Muscle of leg (tissue), 11 donors: ENCODE data around the gene PIR. TPM values are rescaled to one million over a fixed set of nuclear protein-coding genes. Genes with fewer than 3 reads are reported as not detected.

Source experiments
- DNase-seq: peaks from one replicate; pipeline ENCODE4 v3.0.0; 2013
- H3K27ac ChIP-seq: one replicate; pipeline ENCODE4 v1.5.1; 2013; ENCODE audit warnings: mild to moderate bottlenecking, low read length, control low read depth
- H3K27me3 ChIP-seq: one replicate; pipeline ENCODE4 v1.6.1; 2013; ENCODE audit warnings: low read length; ENCODE audit not compliant: control insufficient read depth, insufficient read depth
- H3K36me3 ChIP-seq: one replicate; pipeline ENCODE4 v1.6.1; 2013; ENCODE audit warnings: low read length; ENCODE audit not compliant: control insufficient read depth, insufficient read depth
- H3K4me1 ChIP-seq: one replicate; pipeline ENCODE4 v1.6.1; 2013; ENCODE audit warnings: low read length; ENCODE audit not compliant: control insufficient read depth, insufficient read depth
- H3K4me3 ChIP-seq: one replicate; pipeline ENCODE4 v1.5.1; 2013; ENCODE audit warnings: low read length, control low read depth
- H3K9me3 ChIP-seq: replicated peaks from 2 replicates; pipeline ENCODE4 v1.6.1; 2013; ENCODE audit warnings: low read depth, low read length; ENCODE audit not compliant: control insufficient read depth
- WGBS: methylation state at CpG from one replicate; pipeline ENCODE4 v1.1.5; 2013; ENCODE audit warnings: missing lambda C conversion rate; ENCODE audit not compliant: insufficient coverage; 5-methylcytosine and 5-hydroxymethylcytosine counted together
- polyA plus RNA-seq, 8 donors: library from polyadenylated mRNA; unstranded; fragments of 120-200 nt; gene quantifications; one replicate each; pipeline versions ENCODE4 v1.2.1 to v1.2.3, GENCODE V29; 2013; ENCODE audit warnings: inconsistent platforms in 1 of 8, low replicate concordance in 1 of 8; ENCODE audit not compliant: insufficient read length in 8 of 8, insufficient read depth in 1 of 8
- total RNA-seq: library from RNA; stranded (reverse); fragments of 120-200 nt; gene quantifications from one replicate; pipeline ENCODE4 v1.2.4, GENCODE V29; 2013

PIR gene
- total and polyA plus RNA-seq, 9 donors, result 2.1 to 5.0 (median 3.5) TPM

GRCh38 chrX:15512401-15512965, 19.4 kb upstream of the PIR start:
- no peak overlapping the region for H3K27ac ChIP-seq
- no peaks in the 10 kb centered on the region for H3K36me3 ChIP-seq
- peaks cover 13% of the 10 kb centered on the region for H3K27me3 ChIP-seq
- H3K4me3 ChIP-seq, result no peak overlapping the region
- no peaks in the 10 kb centered on the region for H3K9me3 ChIP-seq
- no peaks in the 10 kb centered on the region for H3K4me1 ChIP-seq
- no peak for DNase-seq
- 29% methylated on average over 1 of the region's 4 CpGs for WGBS

- H3K36me3 ChIP-seq, result no peaks in the 10 kb centered on the region
- H3K9me3 ChIP-seq, result no peaks in the 10 kb centered on the region
- no CpG with 5 or more reads among the region's 1 CpG for WGBS
- H3K27ac ChIP-seq, result no peak overlapping the region
- peaks cover 14% of the 10 kb centered on the region for H3K27me3 ChIP-seq
- no peak overlapping the region for H3K4me3 ChIP-seq
- no peak for DNase-seq
- no peaks in the 10 kb centered on the region for H3K4me1 ChIP-seq
Measured at GRCh38 chrX:15511563-15511962, 18.4 kb upstream of the PIR start.

DNA sequence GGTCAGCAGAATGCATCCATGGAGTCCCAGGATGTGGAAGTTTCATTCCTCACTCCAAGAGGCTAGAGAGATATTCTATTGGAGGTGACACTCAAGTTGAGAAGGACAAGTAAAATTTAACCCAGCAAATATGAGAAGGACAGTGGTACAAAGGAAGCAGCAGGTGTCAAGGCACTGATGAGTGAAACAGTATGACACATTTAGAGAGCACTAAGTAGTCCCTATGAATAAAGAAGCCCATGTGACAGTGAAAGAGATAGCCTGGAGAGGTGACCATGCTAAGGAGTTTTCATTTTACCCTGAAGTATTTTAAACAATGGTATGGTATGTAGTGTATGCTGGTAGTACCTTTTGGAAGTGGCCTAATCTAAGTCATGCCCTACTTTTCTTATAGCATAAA, 16.7 kb upstream of the PIR start:
- Histone ChIP-seq H3K36me3 (no peaks in the 10 kb centered on the region), H3K4me3 (no peak overlapping the region), H3K4me1 (no peaks in the 10 kb centered on the region), H3K9me3 (no peaks in the 10 kb centered on the region), H3K27me3 (peaks cover 16% of the 10 kb centered on the region), H3K27ac (no peak overlapping the region)
- DNase-seq, result no peak

GRCh38 chrX:15507005-15507404, 13.9 kb upstream of the PIR start:
- Histone ChIP-seq H3K4me1 (no peaks in the 10 kb centered on the region), H3K36me3 (no peaks in the 10 kb centered on the region), H3K27ac (no peak overlapping the region), H3K4me3 (no peak overlapping the region), H3K27me3 (peaks cover 28% of the 10 kb centered on the region), H3K9me3 (no peaks in the 10 kb centered on the region)
- DNase-seq, result no peak
- 93% methylated on average over 3 of the region's 5 CpGs for WGBS

GRCh38 chrX:15505101-15505500, 12.0 kb upstream of the PIR start:
- H3K9me3 ChIP-seq, result no peaks in the 10 kb centered on the region
- no peak for DNase-seq
- no peak overlapping the region for H3K27ac ChIP-seq
- H3K27me3 ChIP-seq, result peaks cover 36% of the 10 kb centered on the region
- WGBS, result 20% methylated on average over 1 of the region's 3 CpGs
- H3K4me1 ChIP-seq, result no peaks in the 10 kb centered on the region
- no peaks in the 10 kb centered on the region for H3K36me3 ChIP-seq
- no peak overlapping the region for H3K4me3 ChIP-seq

- peaks cover 36% of the 10 kb centered on the region for H3K27me3 ChIP-seq
- no peaks in the 10 kb centered on the region for H3K36me3 ChIP-seq
- no CpG with 5 or more reads among the region's 1 CpG for WGBS
- H3K4me1 ChIP-seq, result no peaks in the 10 kb centered on the region
- DNase-seq, result no peak
- H3K27ac ChIP-seq, result no peak overlapping the region
- no peak overlapping the region for H3K4me3 ChIP-seq
- no peaks in the 10 kb centered on the region for H3K9me3 ChIP-seq
Measured at GRCh38 chrX:15504661-15505060, 11.5 kb upstream of the PIR start.

DNA sequence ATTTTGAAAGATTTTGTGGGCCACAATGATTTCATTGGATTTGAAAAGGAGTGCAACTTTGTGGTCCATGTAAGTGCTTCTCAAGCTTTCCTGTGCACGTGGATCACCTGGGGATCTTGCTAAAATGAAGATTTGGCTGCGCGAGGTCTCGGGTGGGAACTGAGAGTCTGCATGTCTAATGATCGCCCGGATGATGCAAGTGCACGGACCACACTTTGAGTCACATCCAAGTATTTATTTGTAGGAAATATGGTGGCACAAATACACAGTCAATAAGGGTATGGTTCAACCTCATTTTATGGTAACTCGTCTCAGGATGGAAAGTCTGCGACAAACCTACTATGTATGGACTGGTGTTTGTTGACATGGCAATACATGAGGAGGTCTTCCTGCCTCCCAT, 8.4 kb upstream of the PIR start:
- Histone ChIP-seq H3K4me3 (no peak overlapping the region), H3K27ac (no peak overlapping the region)
- WGBS, result 76% methylated on average over 7 of the region's 9 CpGs

DNA sequence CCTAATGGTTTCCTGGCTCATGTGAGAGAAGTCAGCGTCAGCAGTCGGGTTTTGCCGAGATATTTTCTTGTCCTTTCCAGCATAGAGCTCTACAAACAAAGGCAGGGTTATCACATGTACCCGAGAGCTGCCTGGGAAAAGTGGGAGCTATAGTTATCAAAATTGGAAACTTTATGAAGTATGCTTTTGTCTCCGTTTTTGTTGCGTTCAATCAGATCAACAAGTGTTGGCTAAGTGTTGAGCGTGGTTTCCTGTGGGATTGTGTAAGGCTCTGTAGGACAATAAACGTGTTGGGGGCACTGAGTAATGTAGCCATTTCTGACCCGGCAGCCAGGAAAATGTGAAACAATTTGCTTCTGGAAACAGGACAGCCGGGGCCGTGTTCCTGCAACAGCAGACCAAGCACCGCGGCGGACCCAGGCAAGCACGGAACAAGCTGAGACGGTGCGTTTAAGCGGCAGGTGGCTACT, 7.4 kb upstream of the PIR start, which contains the start of gene BMX:
BMX (plus strand) TSS at position 311 of the 470 bp plus-strand sequence. CDS start 7,547 bp downstream, outside the sequence.
- WGBS, result 31% methylated on average over 7 of the region's 18 CpGs
- Histone ChIP-seq H3K27me3 (peaks cover 26% of the 10 kb centered on the region), H3K36me3 (no peaks in the 10 kb centered on the region), H3K4me1 (no peaks in the 10 kb centered on the region), H3K9me3 (no peaks in the 10 kb centered on the region), H3K27ac (peak within 1 kb of the TSS; percentile 77), H3K4me3 (no peak within 1 kb of the TSS)
- peak; percentile 80 for DNase-seq

More for the DNA sequence above, 8.4 kb upstream of the PIR start:
- no peaks in the 10 kb centered on the region for H3K9me3 ChIP-seq
- H3K27me3 ChIP-seq, result peaks cover 31% of the 10 kb centered on the region
- H3K36me3 ChIP-seq, result no peaks in the 10 kb centered on the region
- no peaks in the 10 kb centered on the region for H3K4me1 ChIP-seq
- DNase-seq, result no peak

- peak; percentile 79 for DNase-seq
- H3K36me3 ChIP-seq, result no peaks in the 10 kb centered on the region
- no peaks in the 10 kb centered on the region for H3K9me3 ChIP-seq
- peaks cover 30% of the 10 kb centered on the region for H3K27me3 ChIP-seq
- WGBS, result no CpG with 5 or more reads among the region's 3 CpGs
- no peak overlapping the region for H3K4me3 ChIP-seq
- H3K27ac ChIP-seq, result peak overlapping the region; percentile 77
- H3K4me1 ChIP-seq, result no peaks in the 10 kb centered on the region
Measured at GRCh38 chrX:15499976-15500375, 6.8 kb upstream of the PIR start.

DNA sequence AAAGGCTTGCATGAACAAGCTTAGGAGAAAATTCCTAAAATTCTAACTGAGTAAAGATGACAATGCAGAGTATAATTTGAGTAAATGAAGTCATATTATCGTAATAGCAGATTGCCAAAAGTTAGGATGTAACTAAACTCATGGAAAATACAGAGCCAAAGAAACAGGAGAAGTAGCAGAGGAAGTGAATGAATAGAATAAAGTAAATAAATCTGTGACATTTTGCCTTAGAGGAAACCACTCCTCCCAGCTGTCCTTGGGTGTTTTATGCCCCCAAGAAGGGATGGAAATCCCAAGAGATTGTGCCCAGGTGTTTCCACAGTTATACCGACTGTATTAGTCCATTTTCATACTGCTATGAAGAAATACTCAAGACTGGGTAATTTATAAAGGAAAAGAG, 5.6 kb upstream of the PIR start:
- Histone ChIP-seq H3K4me3 (no peak overlapping the region), H3K4me1 (no peaks in the 10 kb centered on the region), H3K36me3 (no peaks in the 10 kb centered on the region), H3K27me3 (peaks cover 27% of the 10 kb centered on the region), H3K9me3 (no peaks in the 10 kb centered on the region), H3K27ac (no peak overlapping the region)
- WGBS, result no CpG with 5 or more reads among the region's 2 CpGs
- peak; percentile 35 for DNase-seq

- Histone ChIP-seq H3K4me3 (no peak overlapping the region), H3K4me1 (no peaks in the 10 kb centered on the region), H3K36me3 (no peaks in the 10 kb centered on the region), H3K27me3 (peaks cover 30% of the 10 kb centered on the region), H3K9me3 (no peaks in the 10 kb centered on the region), H3K27ac (no peak overlapping the region)
- DNase-seq, result no peak
- 19% methylated on average over 4 of the region's 4 CpGs for WGBS
Measured at GRCh38 chrX:15497865-15498264, 4.7 kb upstream of the PIR start.
